Measurements from ENCODE around the gene CT45A8.
"Not testable (repeated sequence)": the region's sequence is repeated elsewhere in the genome, so short reads cannot be mapped to it uniquely, and the experiment has no call there.

Gene CT45A8

DNA sequence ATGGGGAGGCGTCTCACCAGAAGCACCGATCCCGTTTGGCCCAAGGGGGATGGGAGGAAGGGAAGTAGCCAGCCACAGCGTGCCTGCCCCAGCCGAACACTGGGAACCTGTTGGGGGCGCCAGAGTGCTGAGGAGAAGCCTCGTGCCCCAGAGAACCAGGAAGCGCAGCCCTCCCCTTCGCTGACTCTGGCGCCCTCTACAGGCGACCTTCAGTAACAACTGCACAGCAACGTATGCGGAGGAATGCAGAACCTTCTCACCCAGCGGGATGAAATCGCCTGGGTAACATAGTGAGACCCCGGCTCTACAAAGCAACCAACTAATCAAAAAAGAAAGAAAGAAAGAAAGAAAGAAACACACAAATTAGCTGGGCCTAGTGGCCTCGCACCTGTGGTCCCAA is at the start of gene CT45A8:
Gene CT45A8 (minus strand): TSS at position 101 of the 400 bp plus-strand sequence. CDS start 3,755 bp downstream, outside the sequence.
- DNase-seq, result not testable (repeated sequence)

DNA sequence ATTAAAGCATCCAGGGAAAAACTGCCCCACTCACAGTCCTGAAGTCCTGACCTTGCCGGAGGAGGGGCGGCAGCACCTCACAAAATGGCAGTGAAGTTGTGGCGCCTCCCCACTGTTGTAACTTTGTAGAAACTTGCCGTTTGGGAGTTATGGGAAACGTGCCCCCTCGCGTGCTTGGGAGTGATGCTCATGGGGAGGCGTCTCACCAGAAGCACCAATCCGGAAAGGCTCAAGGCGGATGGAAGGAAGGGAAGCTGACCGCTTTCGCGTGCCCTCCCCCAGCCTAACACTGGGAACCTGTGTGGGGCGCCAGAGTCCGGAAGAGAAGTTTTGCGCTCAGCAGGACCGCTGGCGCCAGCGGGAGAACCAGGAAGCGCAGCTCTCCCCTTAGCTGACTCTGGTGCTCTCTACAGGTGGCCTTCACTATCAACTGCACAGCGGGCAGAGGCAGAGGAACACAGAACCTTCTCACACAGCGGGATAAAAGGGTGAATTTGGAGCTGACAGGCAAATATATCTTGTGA is 39.0 kb upstream of the CT45A8 start, which contains the start of the genes CT45A10 and SAGE1:
Gene CT45A10 (minus strand): TSS at position 151 of the 524 bp plus-strand sequence. CDS start 8,100 bp downstream, outside the sequence.
Gene SAGE1 (plus strand): TSS at position 423 of the 524 bp plus-strand sequence. CDS start 2,527 bp downstream, outside the sequence.
- no peak for DNase-seq

GRCh38 chrX:135892781-135893180 is 38.4 kb upstream of the CT45A8 start:
- no peak for DNase-seq

DNA sequence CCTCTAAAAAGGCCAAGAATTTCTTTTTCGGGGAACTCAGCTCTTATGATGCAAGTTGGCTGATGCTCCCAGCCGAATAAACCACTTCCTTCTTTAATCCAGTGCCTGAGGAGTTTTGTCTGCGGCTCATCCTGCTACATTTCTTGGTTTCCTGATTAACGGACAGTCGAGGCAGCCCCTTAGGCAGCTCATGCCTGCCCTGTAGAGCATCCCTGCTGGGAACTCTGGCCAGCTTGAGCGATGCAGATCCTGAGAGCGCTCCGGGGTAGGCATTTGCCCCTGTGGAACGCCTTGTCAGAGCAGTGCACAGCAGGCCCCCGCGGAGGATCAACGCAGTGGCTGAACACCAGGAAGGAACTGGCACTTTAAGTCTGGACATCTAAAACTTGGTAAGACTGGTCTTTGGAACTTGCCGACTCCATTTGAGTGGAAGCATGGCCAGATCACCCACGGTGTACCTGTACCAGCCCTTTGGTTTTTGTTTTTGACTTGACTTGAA is 35.8 kb upstream of the CT45A8 start:
- DNase-seq, result no peak

DNA sequence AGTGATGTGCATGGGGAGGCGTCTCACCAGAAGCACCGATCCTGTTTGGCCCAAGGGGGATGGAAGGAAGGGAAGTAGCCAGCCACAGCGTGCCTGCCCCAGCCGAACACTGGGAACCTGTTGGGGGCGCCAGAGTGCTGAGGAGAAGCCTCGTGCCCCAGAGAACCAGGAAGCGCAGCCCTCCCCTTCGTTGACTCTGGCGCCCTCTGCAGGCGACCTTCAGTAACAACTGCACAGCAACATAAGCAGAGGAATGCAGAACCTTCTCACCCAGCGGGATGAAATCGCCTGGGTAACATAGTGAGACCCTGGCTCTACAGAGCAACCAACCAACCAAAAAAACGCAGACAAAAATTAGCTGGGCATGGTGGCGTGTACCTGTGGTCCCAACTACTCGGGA is 34.6 kb upstream of the CT45A8 start:
- not testable (repeated sequence) for DNase-seq

- not testable (repeated sequence) for DNase-seq
Measured at GRCh38 chrX:135888230-135888629, 33.9 kb upstream of the CT45A8 start.

- not testable (repeated sequence) for DNase-seq
Measured at GRCh38 chrX:135882741-135883140, 28.4 kb upstream of the CT45A8 start.

DNA sequence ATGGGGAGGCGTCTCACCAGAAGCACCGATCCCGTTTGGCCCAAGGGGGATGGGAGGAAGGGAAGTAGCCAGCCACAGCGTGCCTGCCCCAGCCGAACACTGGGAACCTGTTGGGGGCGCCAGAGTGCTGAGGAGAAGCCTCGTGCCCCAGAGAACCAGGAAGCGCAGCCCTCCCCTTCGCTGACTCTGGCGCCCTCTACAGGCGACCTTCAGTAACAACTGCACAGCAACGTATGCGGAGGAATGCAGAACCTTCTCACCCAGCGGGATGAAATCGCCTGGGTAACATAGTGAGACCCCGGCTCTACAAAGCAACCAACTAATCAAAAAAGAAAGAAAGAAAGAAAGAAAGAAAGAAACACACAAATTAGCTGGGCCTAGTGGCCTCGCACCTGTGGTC is 17.4 kb upstream of the CT45A8 start, which contains the start of gene CT45A9:
Gene CT45A9 (minus strand): TSS at position 101 of the 400 bp plus-strand sequence. CDS start 3,751 bp downstream, outside the sequence.
- DNase-seq, result not testable (repeated sequence)

DNA sequence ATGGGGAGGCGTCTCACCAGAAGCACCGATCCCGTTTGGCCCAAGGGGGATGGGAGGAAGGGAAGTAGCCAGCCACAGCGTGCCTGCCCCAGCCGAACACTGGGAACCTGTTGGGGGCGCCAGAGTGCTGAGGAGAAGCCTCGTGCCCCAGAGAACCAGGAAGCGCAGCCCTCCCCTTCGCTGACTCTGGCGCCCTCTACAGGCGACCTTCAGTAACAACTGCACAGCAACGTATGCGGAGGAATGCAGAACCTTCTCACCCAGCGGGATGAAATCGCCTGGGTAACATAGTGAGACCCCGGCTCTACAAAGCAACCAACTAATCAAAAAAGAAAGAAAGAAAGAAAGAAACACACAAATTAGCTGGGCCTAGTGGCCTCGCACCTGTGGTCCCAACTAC is 17.2 kb downstream of the CT45A8 start, which contains the start of gene CT45A7:
Gene CT45A7 (minus strand): TSS at position 101 of the 400 bp plus-strand sequence. CDS start 3,747 bp downstream, outside the sequence.
- not testable (repeated sequence) for DNase-seq

- not testable (repeated sequence) for DNase-seq
Measured at GRCh38 chrX:135819912-135820311, 34.4 kb downstream of the CT45A8 start, which contains the start of gene CT45A2. CT45A2 (minus strand) TSS chrX:135820012; CDS start chrX:135816265, 3,747 bp downstream.

- DNase-seq, result not testable (repeated sequence)
Measured at GRCh38 chrX:135802687-135803086, 51.7 kb downstream of the CT45A8 start, which contains the start of gene CT45A6. CT45A6 (minus strand) TSS chrX:135802787; CDS start chrX:135798993, 3,794 bp downstream.

All from anterior cingulate cortex (tissue), 58 donors.